ENCODE data around the gene CD7. TPM values are rescaled to one million over a fixed set of nuclear protein-coding genes. Genes with fewer than 3 reads are reported as not detected.

Gene CD7
- polyA plus RNA-seq, 1 of the 3 experiments (the other 2 are of a cell fraction): 0.07 TPM

DNA sequence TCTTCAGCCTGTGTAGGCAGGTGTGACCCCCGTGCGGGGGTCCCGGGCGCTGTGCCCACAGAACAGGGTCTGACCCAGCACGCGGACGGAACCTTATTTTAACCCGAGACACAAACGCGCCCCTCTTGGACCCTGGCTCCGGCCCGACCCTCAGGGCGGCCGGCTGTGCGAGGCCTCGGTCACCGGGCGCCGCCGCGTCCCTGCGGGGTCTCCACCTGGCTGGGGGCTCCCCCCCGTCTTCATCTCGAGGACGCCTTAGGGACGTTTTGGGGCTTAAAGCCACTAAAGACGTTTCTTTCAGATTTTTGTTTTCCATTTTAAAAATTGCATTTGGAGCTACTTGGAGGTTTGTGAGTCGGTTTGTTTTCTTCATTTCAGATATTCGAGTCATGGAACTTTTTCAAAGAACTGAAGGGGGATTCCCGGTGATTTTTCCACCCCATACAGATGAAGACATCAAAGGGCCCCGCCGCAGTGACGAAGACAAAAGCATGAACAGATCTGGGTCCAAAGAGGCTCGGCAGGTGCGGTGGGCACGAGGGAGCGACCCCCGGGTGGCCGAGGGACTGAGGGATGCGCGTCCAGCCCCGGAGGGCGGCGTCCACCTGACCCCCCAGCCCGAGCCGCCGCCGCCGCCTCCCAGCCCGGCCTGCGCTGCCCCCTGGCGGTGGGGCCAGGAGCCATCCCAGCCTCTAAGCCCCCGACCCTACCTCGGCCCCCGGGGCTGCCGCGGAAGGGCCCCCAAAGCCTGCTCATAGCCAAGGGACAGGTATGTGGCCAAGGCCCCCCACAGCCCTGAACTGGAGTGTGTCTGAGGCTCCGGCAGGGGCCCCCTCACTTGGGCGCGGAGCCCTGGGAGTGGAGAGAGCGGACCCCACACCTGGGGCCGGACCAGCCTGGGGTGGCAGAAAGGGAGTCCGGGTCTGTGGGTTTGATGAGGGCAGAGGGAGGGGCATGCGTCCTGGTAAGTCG is 3.8 kb upstream of the CD7 start:
- Histone ChIP-seq H2AFZ (ENCODE audit: low read depth) (peak overlapping the region; percentile 56; the same call in 1 of the 2 replicates), H3K9me3 (no peaks in the 10 kb centered on the region)
- CTCF ChIA-PET: interaction anchor here (0.6 to 9.5 kb wide), 32 partner anchors 9 to 290 kb away, joined by 3 to 184 read pairs (median 4); partner anchors contain the start of genes CCDC57, CSNK1D, HEXD and SECTM1

DNA sequence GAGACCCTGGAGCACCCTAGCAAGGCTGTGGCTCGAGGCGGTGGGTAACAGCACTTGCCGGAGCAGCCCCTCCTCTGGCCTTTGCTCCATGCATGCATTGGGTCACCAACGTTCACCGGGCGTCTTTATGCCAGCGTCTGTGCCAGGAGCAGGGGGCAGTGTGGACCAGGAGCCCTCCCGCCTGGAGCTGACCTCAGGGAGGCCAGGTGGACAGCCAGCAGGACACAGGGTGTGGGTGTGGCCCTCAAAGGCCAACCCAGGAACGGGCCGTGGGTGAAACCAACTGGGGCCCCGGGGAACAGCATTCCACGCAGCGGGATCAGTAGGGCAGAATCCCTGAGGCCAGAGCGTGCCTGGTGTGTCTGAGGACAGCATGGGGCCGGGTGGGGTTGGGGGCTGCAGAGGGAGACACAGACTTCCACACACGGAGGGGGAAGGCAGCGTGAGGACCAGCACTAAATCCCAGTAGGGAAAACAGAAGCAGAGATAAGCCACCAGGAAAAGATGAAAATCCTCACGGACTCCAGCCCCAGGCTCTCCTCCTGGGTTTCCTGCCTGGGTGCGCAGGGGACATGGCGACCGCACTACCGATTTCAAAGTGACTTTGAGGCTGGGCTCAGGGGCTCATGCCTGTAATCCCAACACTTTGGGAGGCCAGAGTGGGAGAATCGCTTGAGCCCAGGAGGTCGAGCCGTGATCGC is 2.9 kb upstream of the CD7 start:
- H3K9ac ChIP-seq: no peak overlapping the region
- 0 out of 2 replicates have a peak overlapping the region, but pooled peaks have one; percentile 56 for H2AFZ ChIP-seq (ENCODE audit: low read depth)
- H3K9me3 ChIP-seq: no peaks in the 10 kb centered on the region
- POLR2A ChIA-PET: no interaction called here
- CTCF ChIA-PET: interaction anchor here (0.6 to 9.5 kb wide), 22 partner anchors 8 to 156 kb away, joined by 3 to 184 read pairs (median 6); partner anchors contain the start of genes CCDC57, HEXD, SECTM1 and SLC16A3
- H3F3A ChIP-seq (replicated peaks; ENCODE audit: insufficient read depth): peaks cover 20% of the 10 kb centered on the region
- H3K27ac ChIP-seq (ENCODE audit: low read depth in 2 of 2, low read length in 1 of 2): no peak overlapping the region
- H3K36me3 ChIP-seq (replicated peaks in 1 of 2; ENCODE audit: control insufficient read depth in 1 of 2, insufficient read depth in 2 of 2, low read length in 1 of 2): no peaks in the 10 kb centered on the region
- no peaks in the 10 kb centered on the region for H3K79me2 ChIP-seq (ENCODE audit: insufficient read depth)
- peak overlapping the region; percentile 64 for H3K4me2 ChIP-seq
- peak; percentile 82 for DNase-seq
- peaks cover 5 to 14% of the 10 kb centered on the region in 2 experiments; a peak in 3 of 4 replicates for H3K4me1 ChIP-seq (ENCODE audit: control insufficient read depth in 1 of 2, insufficient read depth in 2 of 2, low read depth in 1 of 2, low read length in 1 of 2)
- peaks cover 17% of the 10 kb centered on the region; the same call in 1 of the 2 replicates for H3K27me3 ChIP-seq (ENCODE audit: insufficient read depth)
- no peaks in the 10 kb centered on the region for H4K20me1 ChIP-seq (ENCODE audit: insufficient read depth)
- WGBS (ENCODE audit: low lambda C conversion rate): 21% methylated on average over 26 of the region's 26 CpGs
- H3K4me3 ChIP-seq (ENCODE audit: low read depth in 2 of 2, low read length in 1 of 2): peak overlapping the region; percentile 32 to 52
- no peaks in the 10 kb centered on the region for H3K9me2 ChIP-seq
- TF ChIP-seq NFIC (IDR thresholded peaks at IDR 0.05; ENCODE audit: borderline replicate concordance): no peak
- no peak for TF ChIP-seq FOXJ3 (CRISPR knock-in tag; IDR thresholded peaks at IDR 0.05)
- TF ChIP-seq, protein P1, sequence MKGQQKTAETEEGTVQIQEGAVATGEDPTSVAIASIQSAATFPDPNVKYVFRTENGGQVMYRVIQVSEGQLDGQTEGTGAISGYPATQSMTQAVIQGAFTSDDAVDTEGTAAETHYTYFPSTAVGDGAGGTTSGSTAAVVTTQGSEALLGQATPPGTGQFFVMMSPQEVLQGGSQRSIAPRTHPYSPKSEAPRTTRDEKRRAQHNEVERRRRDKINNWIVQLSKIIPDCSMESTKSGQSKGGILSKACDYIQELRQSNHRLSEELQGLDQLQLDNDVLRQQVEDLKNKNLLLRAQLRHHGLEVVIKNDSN (IDR thresholded peaks at IDR 0.05; ENCODE audit: borderline replicate concordance, low read depth): no peak
- TF ChIP-seq JUND (IDR thresholded peaks at IDR 0.05): no peak
- TF ChIP-seq RXRA (IDR thresholded peaks at IDR 0.05; ENCODE audit: borderline replicate concordance, low read depth): no peak
- TF ChIP-seq, protein P2, sequence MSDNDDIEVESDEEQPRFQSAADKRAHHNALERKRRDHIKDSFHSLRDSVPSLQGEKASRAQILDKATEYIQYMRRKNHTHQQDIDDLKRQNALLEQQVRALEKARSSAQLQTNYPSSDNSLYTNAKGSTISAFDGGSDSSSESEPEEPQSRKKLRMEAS (IDR thresholded peaks at IDR 0.05; ENCODE audit: low read depth): no peak
- no peak for TF ChIP-seq MXI1 (IDR thresholded peaks at IDR 0.05; ENCODE audit: low read depth, low read length)
- no peak for TF ChIP-seq TAF1 (IDR thresholded peaks at IDR 0.05; ENCODE audit: borderline replicate concordance, low read depth, low read length)
- TF ChIP-seq, protein P3, sequence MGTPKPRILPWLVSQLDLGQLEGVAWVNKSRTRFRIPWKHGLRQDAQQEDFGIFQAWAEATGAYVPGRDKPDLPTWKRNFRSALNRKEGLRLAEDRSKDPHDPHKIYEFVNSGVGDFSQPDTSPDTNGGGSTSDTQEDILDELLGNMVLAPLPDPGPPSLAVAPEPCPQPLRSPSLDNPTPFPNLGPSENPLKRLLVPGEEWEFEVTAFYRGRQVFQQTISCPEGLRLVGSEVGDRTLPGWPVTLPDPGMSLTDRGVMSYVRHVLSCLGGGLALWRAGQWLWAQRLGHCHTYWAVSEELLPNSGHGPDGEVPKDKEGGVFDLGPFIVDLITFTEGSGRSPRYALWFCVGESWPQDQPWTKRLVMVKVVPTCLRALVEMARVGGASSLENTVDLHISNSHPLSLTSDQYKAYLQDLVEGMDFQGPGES (IDR thresholded peaks at IDR 0.05; ENCODE audit: low read depth, low read length): no peak
- no peak for TF ChIP-seq RFX5 (IDR thresholded peaks at IDR 0.05; ENCODE audit: low read length)

More for the DNA sequence above, 3.8 kb upstream of the CD7 start:
- no peaks in the 10 kb centered on the region for H3K36me3 ChIP-seq (replicated peaks in 1 of 2; ENCODE audit: control insufficient read depth in 1 of 2, insufficient read depth in 2 of 2, low read length in 1 of 2)
- no peaks in the 10 kb centered on the region for H4K20me1 ChIP-seq (ENCODE audit: insufficient read depth)
- peak overlapping the region; percentile 64 for H3K4me2 ChIP-seq
- DNase-seq: peak; percentile 95
- peak overlapping the region; percentile 32 to 52 for H3K4me3 ChIP-seq (ENCODE audit: low read depth in 2 of 2, low read length in 1 of 2)
- peaks cover 5 to 14% of the 10 kb centered on the region in 2 experiments; a peak in 3 of 4 replicates for H3K4me1 ChIP-seq (ENCODE audit: control insufficient read depth in 1 of 2, insufficient read depth in 2 of 2, low read depth in 1 of 2, low read length in 1 of 2)
- no peak overlapping the region for H3K27ac ChIP-seq (ENCODE audit: low read depth in 2 of 2, low read length in 1 of 2)
- H3K27me3 ChIP-seq (ENCODE audit: insufficient read depth): peaks cover 17% of the 10 kb centered on the region; the same call in 1 of the 2 replicates
- 20% methylated on average over 59 of the region's 65 CpGs for WGBS (ENCODE audit: low lambda C conversion rate)
- H3K9me2 ChIP-seq: no peaks in the 10 kb centered on the region
- TF ChIP-seq, protein P4, sequence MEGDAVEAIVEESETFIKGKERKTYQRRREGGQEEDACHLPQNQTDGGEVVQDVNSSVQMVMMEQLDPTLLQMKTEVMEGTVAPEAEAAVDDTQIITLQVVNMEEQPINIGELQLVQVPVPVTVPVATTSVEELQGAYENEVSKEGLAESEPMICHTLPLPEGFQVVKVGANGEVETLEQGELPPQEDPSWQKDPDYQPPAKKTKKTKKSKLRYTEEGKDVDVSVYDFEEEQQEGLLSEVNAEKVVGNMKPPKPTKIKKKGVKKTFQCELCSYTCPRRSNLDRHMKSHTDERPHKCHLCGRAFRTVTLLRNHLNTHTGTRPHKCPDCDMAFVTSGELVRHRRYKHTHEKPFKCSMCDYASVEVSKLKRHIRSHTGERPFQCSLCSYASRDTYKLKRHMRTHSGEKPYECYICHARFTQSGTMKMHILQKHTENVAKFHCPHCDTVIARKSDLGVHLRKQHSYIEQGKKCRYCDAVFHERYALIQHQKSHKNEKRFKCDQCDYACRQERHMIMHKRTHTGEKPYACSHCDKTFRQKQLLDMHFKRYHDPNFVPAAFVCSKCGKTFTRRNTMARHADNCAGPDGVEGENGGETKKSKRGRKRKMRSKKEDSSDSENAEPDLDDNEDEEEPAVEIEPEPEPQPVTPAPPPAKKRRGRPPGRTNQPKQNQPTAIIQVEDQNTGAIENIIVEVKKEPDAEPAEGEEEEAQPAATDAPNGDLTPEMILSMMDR (IDR thresholded peaks at IDR 0.05): peak; percentile 99
- TF ChIP-seq, protein P5, sequence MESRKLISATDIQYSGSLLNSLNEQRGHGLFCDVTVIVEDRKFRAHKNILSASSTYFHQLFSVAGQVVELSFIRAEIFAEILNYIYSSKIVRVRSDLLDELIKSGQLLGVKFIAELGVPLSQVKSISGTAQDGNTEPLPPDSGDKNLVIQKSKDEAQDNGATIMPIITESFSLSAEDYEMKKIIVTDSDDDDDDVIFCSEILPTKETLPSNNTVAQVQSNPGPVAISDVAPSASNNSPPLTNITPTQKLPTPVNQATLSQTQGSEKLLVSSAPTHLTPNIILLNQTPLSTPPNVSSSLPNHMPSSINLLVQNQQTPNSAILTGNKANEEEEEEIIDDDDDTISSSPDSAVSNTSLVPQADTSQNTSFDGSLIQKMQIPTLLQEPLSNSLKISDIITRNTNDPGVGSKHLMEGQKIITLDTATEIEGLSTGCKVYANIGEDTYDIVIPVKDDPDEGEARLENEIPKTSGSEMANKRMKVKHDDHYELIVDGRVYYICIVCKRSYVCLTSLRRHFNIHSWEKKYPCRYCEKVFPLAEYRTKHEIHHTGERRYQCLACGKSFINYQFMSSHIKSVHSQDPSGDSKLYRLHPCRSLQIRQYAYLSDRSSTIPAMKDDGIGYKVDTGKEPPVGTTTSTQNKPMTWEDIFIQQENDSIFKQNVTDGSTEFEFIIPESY (IDR thresholded peaks at IDR 0.05; ENCODE audit: borderline replicate concordance, low read depth): no peak
- no peak for TF ChIP-seq TEAD4 (IDR thresholded peaks at IDR 0.05; ENCODE audit: borderline replicate concordance, insufficient read depth)
- TF ChIP-seq RAD21 (IDR thresholded peaks at IDR 0.05; ENCODE audit: low read length): peak; percentile 70
- peak; percentile 73 for TF ChIP-seq SMC3 (IDR thresholded peaks at IDR 0.05; ENCODE audit: low read depth, low read length)
- peaks cover 20% of the 10 kb centered on the region for H3F3A ChIP-seq (replicated peaks; ENCODE audit: insufficient read depth)
- H3K79me2 ChIP-seq (ENCODE audit: insufficient read depth): no peaks in the 10 kb centered on the region
- POLR2A ChIA-PET: interaction anchor here (0.8 kb wide), 1 partner anchor 16 kb away, joined by 3 read pairs; no protein-coding TSS in a partner anchor
- H3K9ac ChIP-seq: no peak overlapping the region

All from SK-N-SH (cell line).